G401 (cell line): ENCODE results near the gene CERK. TPM values are rescaled to one million over a fixed set of nuclear protein-coding genes. Genes with fewer than 3 reads are reported as not detected.
A peak's percentile ranks its signal among the peaks of the same experiment; 100 is the strongest.
"Not testable (repeated sequence)": the region's sequence is repeated elsewhere in the genome, so short reads cannot be mapped to it uniquely, and the experiment has no call there.

Experiments used
- DNase-seq: peaks from one replicate; pipeline ENCODE4 v3.0.0-alpha.2; 2015; ENCODE audit warnings: low spot score
- in situ Hi-C: cut with HindIII; loops from 2 replicates; pipeline ENCODE4 v1.10.0; 2016; ENCODE audit warnings: low sequenced_read_pairs, mixed read lengths
- total RNA-seq: library from RNA; depleted of rRNA; stranded (reverse); fragments of >200 nt; shearing (Covaris generic); gene quantifications from 2 replicates; pipeline ENCODE4 v1.2.3, GENCODE V29; 2014

CERK gene
- total RNA-seq, 1 experiment from 2014 or later, result 70.0 TPM

DNA sequence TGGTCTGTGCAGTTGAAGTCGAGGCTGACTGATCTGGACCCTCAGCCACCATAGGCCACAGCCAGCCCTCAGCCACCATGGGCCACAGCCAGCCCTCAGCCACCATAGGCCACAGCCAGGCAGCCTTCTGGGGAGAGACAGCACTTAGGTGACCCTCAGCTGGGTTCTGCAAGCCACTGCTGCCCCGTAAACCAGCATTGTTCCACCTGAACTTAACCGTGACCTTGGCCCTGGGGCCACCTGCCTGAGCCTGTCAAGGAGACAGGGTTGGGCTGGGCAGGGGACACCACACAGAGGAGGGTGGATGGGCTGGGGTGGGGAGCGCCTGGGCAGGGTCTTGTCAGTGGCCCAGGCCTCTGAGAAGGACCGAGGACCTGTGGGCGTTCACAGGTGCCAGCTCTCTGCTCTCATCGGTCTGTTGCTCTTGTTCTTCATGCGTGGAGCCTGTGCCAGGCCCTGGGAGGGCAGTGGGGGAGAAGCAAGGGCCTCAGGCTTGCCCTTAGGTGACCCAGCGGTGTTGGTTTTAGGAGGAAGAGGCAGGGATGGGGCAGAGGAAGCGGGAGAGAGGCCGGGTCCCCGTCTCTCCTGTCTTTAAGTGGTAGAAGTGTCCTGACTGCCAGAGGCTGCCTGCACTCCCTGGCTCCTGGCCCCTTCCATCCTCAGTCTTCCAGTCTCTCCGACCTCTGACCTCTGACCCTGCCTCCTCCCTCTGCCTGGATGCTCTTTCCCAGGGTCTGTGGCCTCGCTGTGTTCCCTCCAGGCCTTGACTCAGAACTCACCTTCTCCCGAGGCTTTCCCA is 81.0 kb downstream of the CERK start:
- DNase-seq, result no peak
- in situ Hi-C loops, result no loop called here

DNA sequence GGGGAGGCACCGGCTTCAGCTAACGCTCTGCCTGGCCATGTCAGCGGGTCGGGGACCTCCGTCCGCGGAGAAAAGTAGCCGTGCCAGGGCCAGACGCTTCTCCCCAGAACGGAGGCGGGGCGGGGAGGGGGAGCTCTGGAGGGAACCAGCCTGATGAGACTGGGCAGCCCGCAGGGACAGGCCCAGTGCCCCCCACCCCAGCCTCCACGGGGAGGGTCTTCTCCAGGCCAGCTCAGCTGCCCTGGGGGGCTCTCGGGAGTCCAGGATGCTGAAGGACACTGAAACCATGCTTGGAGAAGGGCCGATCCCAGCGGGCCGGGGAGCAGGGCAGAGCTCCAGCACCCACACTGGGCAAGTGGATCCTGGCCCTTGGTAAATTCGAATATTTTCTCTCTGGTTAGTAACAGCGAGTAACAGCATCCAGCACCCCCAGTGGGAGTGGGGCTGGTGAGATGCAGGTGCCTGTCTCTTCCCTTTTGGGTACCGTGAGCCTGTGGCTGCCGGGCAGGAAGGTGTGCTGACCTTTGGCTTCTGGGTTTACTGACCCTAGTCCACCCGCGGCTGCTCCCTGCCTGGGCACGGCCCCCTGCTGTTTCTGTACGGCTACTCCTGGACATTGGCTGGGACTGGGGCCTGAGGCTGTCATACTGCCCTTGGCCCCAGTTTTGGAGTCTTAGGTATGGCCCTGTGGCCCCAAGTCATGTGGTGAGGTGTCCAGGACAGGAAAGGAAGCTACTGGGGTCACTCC is 82.0 kb downstream of the CERK start:
- in situ Hi-C loops, result no loop called here
- DNase-seq, result peak; percentile 40

GRCh38 chr22:46654927-46655595 is 83.0 kb downstream of the CERK start:
- DNase-seq, result no peak
- in situ Hi-C loops, result no loop called here

DNA sequence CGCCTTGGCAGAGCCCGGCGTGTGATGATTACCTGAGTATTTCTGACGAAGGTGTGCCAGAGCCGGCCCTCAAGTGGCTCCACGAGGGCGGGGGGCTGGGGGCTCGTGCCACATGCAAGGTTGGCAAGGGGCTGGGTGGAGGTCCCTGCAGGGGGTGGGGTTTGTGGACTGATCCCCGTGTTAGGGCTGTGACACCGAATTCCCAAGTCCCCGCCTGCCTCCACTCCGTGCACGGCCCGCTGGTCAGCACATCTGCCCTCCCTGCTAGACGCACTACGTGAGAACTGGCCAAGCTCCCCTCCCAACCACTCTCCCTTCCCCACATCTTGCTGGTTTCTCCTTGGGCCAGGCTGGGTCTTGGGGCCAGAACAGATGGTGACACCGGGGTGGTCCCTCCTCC is 83.6 kb downstream of the CERK start:
- in situ Hi-C loops, result no loop called here
- no peak for DNase-seq

DNA sequence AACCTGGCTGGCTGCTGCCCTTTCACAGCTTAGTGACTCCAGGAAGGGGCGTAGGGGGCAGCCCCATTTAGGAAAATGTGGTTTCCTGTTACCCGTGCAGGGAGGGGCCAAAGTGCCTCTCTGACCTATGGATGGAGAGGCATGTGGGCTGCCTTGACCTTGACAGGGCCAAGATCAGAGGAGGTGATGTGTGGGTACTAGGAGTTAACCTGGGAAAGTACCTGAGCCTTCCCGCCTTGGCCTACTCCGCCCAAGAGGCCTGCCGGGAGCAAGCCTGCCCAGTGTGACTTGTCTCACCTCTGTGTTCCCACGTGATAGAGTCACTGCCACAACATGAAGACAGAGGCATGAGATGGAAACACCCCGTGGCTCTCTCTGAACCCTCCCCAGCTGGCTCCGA is 84.5 kb downstream of the CERK start:
- DNase-seq, result no peak
- in situ Hi-C loops, result no loop called here

GRCh38 chr22:46652847-46653331 is 85.2 kb downstream of the CERK start:
- in situ Hi-C loops, result no loop called here
- DNase-seq, result no peak

DNA sequence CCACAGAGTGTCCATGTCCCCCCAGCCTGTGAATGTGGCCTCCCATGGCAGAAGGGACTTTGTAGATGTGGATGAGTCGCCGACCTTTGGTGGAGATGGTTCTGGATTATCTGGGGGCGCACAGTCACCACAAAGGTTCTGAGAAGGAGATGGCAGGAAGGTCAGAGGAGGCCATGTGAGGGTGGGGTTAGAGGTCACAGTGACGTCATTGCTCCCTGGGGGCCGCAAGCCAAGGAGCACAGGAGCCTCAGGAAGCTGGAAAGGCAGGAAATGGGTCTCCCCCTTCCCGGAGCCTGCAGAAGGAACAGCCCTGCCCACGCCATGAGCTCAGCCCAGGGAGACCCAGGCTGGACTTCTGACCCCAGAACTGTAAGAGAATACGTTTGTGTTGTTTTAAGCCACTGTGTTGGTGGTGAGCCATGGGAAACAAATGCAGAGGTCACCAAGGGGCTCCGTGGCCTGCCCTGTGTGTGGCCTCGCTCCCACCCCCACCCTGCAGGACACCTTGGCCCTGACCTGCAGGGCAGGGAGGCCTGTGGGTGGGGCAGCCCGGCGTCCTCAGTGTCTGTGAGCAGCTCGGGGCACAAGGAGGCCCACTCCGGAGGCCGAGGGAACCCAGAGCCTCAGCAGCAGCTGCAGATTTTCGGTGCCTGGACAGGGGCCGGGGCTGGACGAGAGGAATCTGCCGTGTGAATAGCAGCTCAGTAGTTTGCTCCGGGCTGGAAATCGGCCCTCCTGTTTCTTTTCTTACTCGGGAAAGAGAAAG is 85.8 kb downstream of the CERK start:
- no peak for DNase-seq
- in situ Hi-C loops, result no loop called here

- DNase-seq, result no peak
- in situ Hi-C loops, result no loop called here
These were observed 86.7 kb downstream of the CERK start for GRCh38 chr22:46651316-46651715.

- in situ Hi-C loops, result no loop called here
- no peak for DNase-seq
These were observed 87.8 kb downstream of the CERK start for GRCh38 chr22:46650078-46650810.

DNA sequence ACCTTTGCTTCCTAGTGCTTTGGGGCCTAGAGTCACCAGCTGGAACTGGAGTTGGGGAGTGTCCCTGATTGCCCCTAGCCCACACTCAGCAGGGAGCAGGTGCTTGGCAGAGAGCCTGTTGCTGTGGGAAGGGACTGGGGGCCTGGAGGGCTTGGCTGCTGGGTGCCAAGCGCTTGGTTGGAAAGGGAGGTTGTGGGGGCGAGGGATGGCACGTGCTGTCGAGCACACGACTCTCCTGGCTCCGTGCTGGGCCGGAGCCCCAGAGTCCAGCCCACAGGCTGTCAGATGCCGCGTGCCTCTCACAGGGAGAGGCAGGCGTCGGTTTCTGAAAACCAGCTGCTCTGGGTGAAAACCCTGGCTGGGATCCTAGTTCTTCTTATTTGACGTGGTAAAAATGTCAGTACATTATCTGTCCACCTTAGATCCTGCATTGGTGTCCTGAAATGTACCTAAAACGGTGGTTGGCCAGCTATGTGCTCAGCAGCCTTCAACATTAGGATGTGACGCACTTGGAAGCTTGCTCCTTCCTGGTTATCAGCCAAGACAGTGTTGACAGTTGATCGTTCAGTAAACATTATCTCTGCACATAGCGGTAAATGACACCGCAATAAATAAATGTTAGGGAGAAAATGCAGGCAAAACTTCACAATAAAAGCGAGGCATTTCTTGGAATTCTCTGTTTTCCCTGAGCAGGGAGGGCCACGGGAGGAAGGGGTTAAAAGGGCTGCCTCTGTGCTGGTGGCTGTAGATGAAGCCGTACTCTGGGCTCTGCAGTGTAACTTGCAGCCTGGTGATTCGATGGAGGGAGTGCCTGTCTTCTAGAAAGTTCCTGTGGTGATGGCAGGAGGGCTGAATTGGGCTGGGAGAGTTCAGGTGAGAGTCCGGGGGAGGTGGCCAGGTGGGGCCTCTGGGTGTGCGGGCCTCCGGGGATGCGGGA is 88.6 kb downstream of the CERK start:
- DNase-seq, result no peak
- in situ Hi-C loops, result no loop called here

DNA sequence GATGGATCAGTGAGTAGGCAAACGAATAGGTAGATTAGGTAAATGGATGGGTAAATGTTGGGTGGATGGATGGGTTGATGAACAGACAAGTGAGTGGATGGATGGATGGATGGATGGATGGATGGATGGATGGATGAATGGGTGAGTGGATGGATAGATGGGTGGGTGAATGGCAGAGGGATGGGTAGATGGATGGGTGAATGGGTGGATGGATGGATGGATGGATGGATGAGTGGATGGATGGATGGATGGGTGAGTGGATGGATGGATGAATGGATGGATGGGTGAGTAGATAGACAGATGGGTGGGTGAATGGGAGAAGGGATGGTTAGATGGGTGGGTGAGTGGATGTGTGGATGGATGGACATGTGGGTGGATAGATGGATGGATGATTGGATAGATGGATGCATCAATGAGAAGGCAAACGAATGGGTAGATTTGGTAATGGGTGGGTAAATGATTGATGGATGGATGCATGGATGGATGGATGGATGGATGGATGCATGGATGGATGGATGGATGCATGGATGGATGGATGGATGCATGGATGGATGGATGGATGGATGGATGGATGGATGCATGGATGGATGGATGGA is 89.7 kb downstream of the CERK start:
- DNase-seq, in situ Hi-C loops: not testable (repeated sequence)

DNA sequence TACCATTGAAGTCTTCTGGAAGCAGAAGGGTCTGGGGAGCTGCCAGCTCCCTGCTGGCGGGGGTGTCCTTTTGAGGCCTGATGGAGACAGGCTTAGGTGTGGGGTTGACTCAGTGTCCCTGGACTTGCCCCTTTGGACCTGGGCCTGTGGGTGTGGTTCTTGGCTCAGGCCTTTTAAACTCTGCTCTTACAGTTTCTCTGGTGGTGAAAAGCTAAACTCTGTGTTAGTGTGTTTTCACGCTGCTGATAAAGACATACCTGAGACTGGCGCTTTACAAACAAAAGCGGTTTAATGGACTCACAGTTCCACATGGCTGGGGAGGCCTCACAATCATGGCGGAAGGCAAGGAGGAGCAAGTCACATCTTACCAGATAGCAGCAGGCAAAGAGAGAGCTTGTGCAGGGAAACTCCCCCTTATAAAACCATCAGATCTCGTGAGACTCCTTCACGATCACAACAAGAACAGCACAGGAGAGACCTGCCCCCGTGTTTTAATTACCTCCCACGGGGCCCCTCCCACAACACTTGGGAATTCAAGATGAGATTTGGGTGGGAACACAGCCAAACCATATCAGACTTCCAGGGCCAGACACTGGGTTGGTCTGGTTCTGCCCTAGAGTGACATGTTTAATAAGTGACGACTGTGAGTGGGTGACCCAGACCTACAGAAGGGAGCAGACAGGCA is 91.4 kb downstream of the CERK start:
- DNase-seq, result no peak
- in situ Hi-C loops, result no loop called here

GRCh38 chr22:46642840-46643480 is 95.1 kb downstream of the CERK start:
- in situ Hi-C loops, DNase-seq: not testable (repeated sequence)

DNA sequence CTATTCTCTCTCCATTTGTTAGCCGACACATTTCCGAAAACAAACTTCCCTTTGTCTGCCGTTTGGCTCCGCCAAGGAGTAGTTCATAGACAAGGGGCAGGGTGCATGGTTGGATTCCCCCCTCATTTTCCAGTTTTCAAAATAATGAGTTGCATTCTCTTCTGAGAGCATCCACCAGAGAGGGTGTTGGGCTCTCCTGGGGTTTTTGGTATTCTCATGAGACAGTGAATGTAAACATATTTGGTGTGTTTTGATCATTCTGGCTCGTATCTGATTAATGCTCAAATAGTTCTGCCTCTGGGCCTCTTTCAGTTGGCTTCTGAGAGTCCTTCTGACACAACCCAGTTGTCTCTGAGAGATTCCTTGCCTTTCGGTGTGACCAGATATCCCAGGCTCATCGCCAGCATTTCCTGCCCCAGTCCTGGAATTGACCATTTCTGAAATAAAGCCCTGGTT is 96.2 kb downstream of the CERK start:
- in situ Hi-C loops, result no loop called here
- DNase-seq, result no peak

DNA sequence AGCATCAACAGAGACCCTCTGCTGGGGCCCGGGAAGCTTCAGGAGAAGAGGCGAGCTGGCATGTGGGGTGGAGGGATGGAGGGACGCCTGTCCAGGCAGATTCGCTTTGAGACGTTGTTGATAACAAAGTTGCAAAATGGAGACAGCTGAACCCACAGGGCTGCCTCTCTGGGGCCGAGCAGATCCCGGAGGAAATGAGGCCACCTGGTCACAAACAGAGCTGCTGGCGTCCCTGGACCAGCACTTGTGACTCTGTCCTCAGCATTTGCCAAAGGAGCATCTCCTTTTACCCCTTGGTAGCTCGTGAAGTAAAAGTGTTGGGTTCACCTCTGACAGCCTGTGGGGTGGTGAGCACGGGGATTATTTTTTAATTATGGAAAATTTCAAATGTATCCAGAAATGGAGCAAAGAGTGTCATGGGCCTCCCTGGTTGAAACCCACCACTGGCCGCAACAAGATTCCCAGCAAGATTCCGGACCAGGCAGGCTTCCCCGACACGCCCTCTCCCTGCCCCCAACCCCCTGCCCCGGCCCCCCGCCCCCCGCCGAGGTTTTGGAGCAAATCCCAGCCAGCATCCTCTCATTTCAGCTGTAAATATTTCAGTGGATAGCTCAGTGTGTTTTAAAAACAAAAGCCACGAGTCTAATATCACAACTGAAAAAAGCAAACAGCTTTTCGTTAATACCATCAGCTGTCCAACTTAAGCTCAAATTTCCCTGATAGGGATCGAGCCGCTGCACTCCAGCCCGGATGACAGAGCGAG is 97.6 kb downstream of the CERK start:
- in situ Hi-C loops, result no loop called here
- DNase-seq, result no peak
